Measurements from ENCODE around the gene DHODH. TPM values are rescaled to one million over a fixed set of nuclear protein-coding genes. Genes with fewer than 3 reads are reported as not detected.
"Not testable (repeated sequence)": the region's sequence is repeated elsewhere in the genome, so short reads cannot be mapped to it uniquely, and the experiment has no call there.

The DHODH gene
- total RNA-seq, 3 donors from 2014 or later, result 4.0 to 7.8 (median 6.2) TPM

GRCh38 chr16:71974068-71974818, 34.3 kb upstream of the DHODH start:
- H3K27ac ChIP-seq, result no peak overlapping the region
- H3K9me3 ChIP-seq, result no peaks in the 10 kb centered on the region
- intact Hi-C loops (cut with DNase I; ENCODE audit: low total_unique reads), result loop anchor here (5.0 kb wide), 1 partner anchor 953 kb away; no protein-coding TSS in a partner anchor
- DNase-seq (ENCODE audit: low spot score in 2 of 2), result no peak
- TF ChIP-seq POLR2AphosphoS5 (IDR thresholded peaks at IDR 0.05) (no peak), CTCF (IDR thresholded peaks at IDR 0.05) (no peak), POLR2A (IDR thresholded peaks at IDR 0.05) (no peak)
- H3K4me1 ChIP-seq, result no peaks in the 10 kb centered on the region
- H3K27me3 ChIP-seq, result no peaks in the 10 kb centered on the region
- H3K36me3 ChIP-seq, result no peaks in the 10 kb centered on the region
- H3K4me3 ChIP-seq, result no peak overlapping the region

- H3K4me3 ChIP-seq, result no peak overlapping the region
- H3K27ac ChIP-seq, result no peak overlapping the region
- H3K36me3 ChIP-seq, result no peaks in the 10 kb centered on the region
- H3K9me3 ChIP-seq, result no peaks in the 10 kb centered on the region
- no peaks in the 10 kb centered on the region for H3K27me3 ChIP-seq
- intact Hi-C loops (cut with DNase I; ENCODE audit: low total_unique reads), result no loop called here
- no peaks in the 10 kb centered on the region for H3K4me1 ChIP-seq
- no peak for DNase-seq (ENCODE audit: low spot score in 2 of 2)
- TF ChIP-seq POLR2AphosphoS5 (IDR thresholded peaks at IDR 0.05) (no peak), POLR2A (IDR thresholded peaks at IDR 0.05) (no peak), CTCF (IDR thresholded peaks at IDR 0.05) (no peak)
Measured at GRCh38 chr16:71985262-71985974, 23.1 kb upstream of the DHODH start.

GRCh38 chr16:71986131-71986530, 22.4 kb upstream of the DHODH start:
- H3K27ac ChIP-seq, result no peak overlapping the region
- no peaks in the 10 kb centered on the region for H3K36me3 ChIP-seq
- TF ChIP-seq POLR2AphosphoS5 (IDR thresholded peaks at IDR 0.05) (no peak), POLR2A (IDR thresholded peaks at IDR 0.05) (no peak), CTCF (IDR thresholded peaks at IDR 0.05) (no peak)
- H3K27me3 ChIP-seq, result no peaks in the 10 kb centered on the region
- no peaks in the 10 kb centered on the region for H3K4me1 ChIP-seq
- intact Hi-C loops (cut with DNase I; ENCODE audit: low total_unique reads), result no loop called here
- H3K4me3 ChIP-seq, result no peak overlapping the region
- no peak for DNase-seq (ENCODE audit: low spot score in 2 of 2)
- H3K9me3 ChIP-seq, result no peaks in the 10 kb centered on the region

- no peaks in the 10 kb centered on the region for H3K27me3 ChIP-seq
- no peaks in the 10 kb centered on the region for H3K4me1 ChIP-seq
- no peak overlapping the region for H3K4me3 ChIP-seq
- no peak overlapping the region for H3K27ac ChIP-seq
- H3K9me3 ChIP-seq, result no peaks in the 10 kb centered on the region
- intact Hi-C loops (cut with DNase I; ENCODE audit: low total_unique reads), result no loop called here
- no peak for DNase-seq (ENCODE audit: low spot score in 2 of 2)
- H3K36me3 ChIP-seq, result no peaks in the 10 kb centered on the region
- TF ChIP-seq POLR2AphosphoS5 (IDR thresholded peaks at IDR 0.05), result no peak
- no peak for TF ChIP-seq CTCF (IDR thresholded peaks at IDR 0.05)
- no peak for TF ChIP-seq POLR2A (IDR thresholded peaks at IDR 0.05)
Measured at GRCh38 chr16:71995038-71995437, 13.5 kb upstream of the DHODH start.

- H3K4me1 ChIP-seq; H3K36me3 ChIP-seq; H3K9me3 ChIP-seq; H3K27ac ChIP-seq; H3K4me3 ChIP-seq; DNase-seq (ENCODE audit: low spot score in 2 of 2); intact Hi-C loops (cut with DNase I; ENCODE audit: low total_unique reads); H3K27me3 ChIP-seq: not testable (repeated sequence)
Measured at GRCh38 chr16:71997578-71997977, 11.0 kb upstream of the DHODH start.

Data from breast epithelium (tissue), 4 donors.